Panc1 (cell line): ENCODE results near the gene E2F8.

ENCODE experiments used
- POLR2AphosphoS5 ChIP-seq: IDR thresholded peaks from 2 replicates; pipeline ENCODE4 v1.6.1; 2012; ENCODE audit warnings: mild to moderate bottlenecking, low read depth, low read length, moderate library complexity
- REST ChIP-seq, 2 experiments: IDR thresholded peaks; 2 replicates each; pipeline ENCODE4 v1.6.1; 2011 to 2012; ENCODE audit warnings: low read depth in 2 of 2, control low read depth in 1 of 2, low read length in 1 of 2, mild to moderate bottlenecking in 1 of 2, moderate library complexity in 1 of 2; ENCODE audit not compliant: insufficient read depth in 1 of 2
- TF ChIP-seq, protein P1 (sequence below): fragments of 450-650 bp; IDR thresholded peaks from 2 replicates; pipeline ENCODE4 v1.5.1; 2017; ENCODE audit warnings: mild to moderate bottlenecking

DNA sequence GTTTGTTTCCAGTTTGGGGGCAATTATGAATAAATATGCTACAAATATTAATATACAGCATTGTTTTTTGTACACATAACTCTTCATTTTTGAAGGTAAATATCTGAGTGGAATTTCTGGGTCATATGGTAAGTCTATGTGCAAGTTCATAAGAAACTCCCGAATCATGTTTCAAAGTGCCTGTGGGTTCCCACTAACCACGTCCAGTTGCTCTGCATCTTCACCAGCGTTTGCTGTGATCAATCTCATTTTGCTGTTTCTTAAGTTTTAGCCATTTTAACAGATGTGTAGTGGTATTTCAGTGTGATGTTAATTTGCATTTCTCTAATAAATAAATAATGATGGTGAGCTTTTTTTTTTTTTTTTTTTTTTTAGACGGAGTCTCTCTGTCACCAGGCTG, 24.7 kb downstream of the E2F8 start:
- TF ChIP-seq, protein P1, sequence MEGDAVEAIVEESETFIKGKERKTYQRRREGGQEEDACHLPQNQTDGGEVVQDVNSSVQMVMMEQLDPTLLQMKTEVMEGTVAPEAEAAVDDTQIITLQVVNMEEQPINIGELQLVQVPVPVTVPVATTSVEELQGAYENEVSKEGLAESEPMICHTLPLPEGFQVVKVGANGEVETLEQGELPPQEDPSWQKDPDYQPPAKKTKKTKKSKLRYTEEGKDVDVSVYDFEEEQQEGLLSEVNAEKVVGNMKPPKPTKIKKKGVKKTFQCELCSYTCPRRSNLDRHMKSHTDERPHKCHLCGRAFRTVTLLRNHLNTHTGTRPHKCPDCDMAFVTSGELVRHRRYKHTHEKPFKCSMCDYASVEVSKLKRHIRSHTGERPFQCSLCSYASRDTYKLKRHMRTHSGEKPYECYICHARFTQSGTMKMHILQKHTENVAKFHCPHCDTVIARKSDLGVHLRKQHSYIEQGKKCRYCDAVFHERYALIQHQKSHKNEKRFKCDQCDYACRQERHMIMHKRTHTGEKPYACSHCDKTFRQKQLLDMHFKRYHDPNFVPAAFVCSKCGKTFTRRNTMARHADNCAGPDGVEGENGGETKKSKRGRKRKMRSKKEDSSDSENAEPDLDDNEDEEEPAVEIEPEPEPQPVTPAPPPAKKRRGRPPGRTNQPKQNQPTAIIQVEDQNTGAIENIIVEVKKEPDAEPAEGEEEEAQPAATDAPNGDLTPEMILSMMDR = no peak
- TF ChIP-seq REST (IDR thresholded peaks at IDR 0.05; ENCODE audit: insufficient read depth in 1 of 2, low read depth in 2 of 2, low read length in 1 of 2) (no peak), POLR2AphosphoS5 (no peak)
